ENCODE data around the gene BPHL. TPM values are rescaled to one million over a fixed set of nuclear protein-coding genes. Genes with fewer than 3 reads are reported as not detected.
A peak's percentile ranks its signal among the peaks of the same experiment; 100 is the strongest.
"Not testable (repeated sequence)": the region's sequence is repeated elsewhere in the genome, so short reads cannot be mapped to it uniquely, and the experiment has no call there.

The BPHL gene
- polyA plus RNA-seq, 4 donors, result 20.4 to 171 (median 94.2) TPM

- FAIRE-seq, result no peak
- Histone ChIP-seq H3K27me3 (ENCODE audit: control insufficient read depth in 3 of 3, insufficient read depth in 3 of 3, low read length in 3 of 3) (no peaks in the 10 kb centered on the region), H3K9me3 (ENCODE audit: control insufficient read depth in 2 of 2, insufficient read depth in 1 of 2, low read depth in 1 of 2, low read length in 1 of 2) (peaks cover 0 to 3% of the 10 kb centered on the region in 2 donors), H3K36me3 (ENCODE audit: control insufficient read depth in 3 of 3, insufficient read depth in 2 of 3, low read depth in 1 of 3, low read length in 3 of 3) (no peaks in the 10 kb centered on the region), H3K27ac (ENCODE audit: low read depth in 1 of 3, low read length in 2 of 3) (no peak overlapping the region), H3K4me1 (ENCODE audit: control insufficient read depth in 3 of 3, insufficient read depth in 2 of 3, low read depth in 1 of 3, low read length in 2 of 3) (no peaks in the 10 kb centered on the region), H3K4me3 (ENCODE audit: low read depth in 1 of 3, low read length in 3 of 3) (no peak overlapping the region)
- 73 to 81% (median 76%) methylated on average over 4 of the region's 4 CpGs for WGBS, 3 donors
- DNase-seq, result no peak
Observed at GRCh38 chr6:3183066-3183465, 64.6 kb downstream of the BPHL start.

DNA sequence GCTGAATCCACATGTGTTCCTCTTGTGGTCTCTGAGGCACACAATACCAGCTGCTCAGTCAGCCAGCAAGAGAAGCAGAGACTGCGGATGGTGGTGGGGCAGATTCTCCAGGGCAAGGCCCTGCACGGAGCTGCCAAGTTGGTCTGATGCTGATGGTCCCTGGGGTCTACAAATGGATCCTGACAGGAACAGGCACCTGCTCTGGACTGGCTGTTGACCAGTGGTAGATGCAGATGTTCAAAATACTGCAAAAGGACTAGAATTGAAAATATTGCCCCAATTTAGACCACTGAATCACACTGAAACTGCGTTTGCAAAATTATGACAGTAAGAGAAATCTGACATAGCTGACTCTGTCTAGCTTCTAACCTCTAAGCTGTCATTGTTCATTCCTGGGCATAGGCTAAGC, 68.5 kb downstream of the BPHL start:
- Histone ChIP-seq H3K9me3 (ENCODE audit: control insufficient read depth in 2 of 2, insufficient read depth in 1 of 2, low read depth in 1 of 2, low read length in 1 of 2) (peaks cover 0 to 8% of the 10 kb centered on the region in 2 donors), H3K27me3 (ENCODE audit: control insufficient read depth in 3 of 3, insufficient read depth in 3 of 3, low read length in 3 of 3) (no peaks in the 10 kb centered on the region), H3K4me3 (ENCODE audit: low read depth in 1 of 3, low read length in 3 of 3) (no peak overlapping the region), H3K36me3 (ENCODE audit: control insufficient read depth in 3 of 3, insufficient read depth in 2 of 3, low read depth in 1 of 3, low read length in 3 of 3) (no peaks in the 10 kb centered on the region), H3K4me1 (ENCODE audit: control insufficient read depth in 3 of 3, insufficient read depth in 2 of 3, low read depth in 1 of 3, low read length in 2 of 3) (no peaks in the 10 kb centered on the region), H3K27ac (ENCODE audit: low read depth in 1 of 3, low read length in 2 of 3) (no peak overlapping the region)
- 88 to 94% (median 94%) methylated on average over 3 of the region's 3 CpGs for WGBS, 3 donors
- DNase-seq (no peak), FAIRE-seq (no peak)

DNA sequence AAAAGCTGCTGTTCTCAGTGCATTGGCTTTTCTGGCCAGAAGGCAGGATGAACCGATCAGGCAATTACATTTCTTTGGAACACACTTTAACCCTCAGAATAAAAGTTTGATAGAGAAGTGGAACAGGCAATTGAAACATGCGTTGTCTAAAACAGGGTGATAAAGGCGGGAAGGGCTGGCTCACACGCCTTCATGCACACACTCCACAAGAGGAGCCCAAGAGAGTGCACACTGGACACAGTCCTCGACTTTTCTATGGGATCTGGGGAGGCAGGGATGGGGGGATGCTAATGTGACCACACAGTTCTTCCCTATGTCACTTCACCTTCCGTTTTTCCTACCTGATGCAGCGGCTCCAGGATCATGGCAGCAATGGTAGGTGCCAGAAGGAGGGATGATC, 69.8 kb downstream of the BPHL start:
- no peak for DNase-seq

GRCh38 chr6:3189192-3189591, 70.7 kb downstream of the BPHL start:
- WGBS, 3 donors, result 84 to 93% (median 90%) methylated on average over 10 of the region's 10 CpGs
- not testable (repeated sequence) for FAIRE-seq; H3K27ac ChIP-seq (ENCODE audit: low read depth in 1 of 3, low read length in 2 of 3)

More for the DNA sequence above, 69.8 kb downstream of the BPHL start:
- Histone ChIP-seq H3K36me3 (ENCODE audit: control insufficient read depth in 3 of 3, insufficient read depth in 2 of 3, low read depth in 1 of 3, low read length in 3 of 3) (no peaks in the 10 kb centered on the region), H3K9me3 (ENCODE audit: control insufficient read depth in 2 of 2, insufficient read depth in 1 of 2, low read depth in 1 of 2, low read length in 1 of 2) (peaks cover 0 to 6% of the 10 kb centered on the region in 2 donors), H3K27ac (ENCODE audit: low read depth in 1 of 3, low read length in 2 of 3) (no peak overlapping the region), H3K4me3 (ENCODE audit: low read depth in 1 of 3, low read length in 3 of 3) (no peak overlapping the region), H3K4me1 (ENCODE audit: control insufficient read depth in 3 of 3, insufficient read depth in 2 of 3, low read depth in 1 of 3, low read length in 2 of 3) (no peaks in the 10 kb centered on the region), H3K27me3 (ENCODE audit: control insufficient read depth in 3 of 3, insufficient read depth in 3 of 3, low read length in 3 of 3) (no peaks in the 10 kb centered on the region)
- WGBS, 3 donors, result 73 to 81% (median 79%) methylated on average over 7 of the region's 7 CpGs
- FAIRE-seq, result no peak

GRCh38 chr6:3190056-3190455, 71.5 kb downstream of the BPHL start:
- no peaks in the 10 kb centered on the region for H3K4me1 ChIP-seq (ENCODE audit: control insufficient read depth in 3 of 3, insufficient read depth in 2 of 3, low read depth in 1 of 3, low read length in 2 of 3)
- H3K27ac ChIP-seq (ENCODE audit: low read depth in 1 of 3, low read length in 2 of 3), result no peak overlapping the region
- no peak overlapping the region for H3K4me3 ChIP-seq (ENCODE audit: low read depth in 1 of 3, low read length in 3 of 3)
- H3K9me3 ChIP-seq (ENCODE audit: control insufficient read depth in 2 of 2, insufficient read depth in 1 of 2, low read depth in 1 of 2, low read length in 1 of 2), result peaks cover 0 to 5% of the 10 kb centered on the region in 2 donors
- DNase-seq, result no peak
- 54 to 69% (median 64%) methylated on average over 4 of the region's 4 CpGs for WGBS, 3 donors
- no peak for FAIRE-seq
- no peaks in the 10 kb centered on the region for H3K27me3 ChIP-seq (ENCODE audit: control insufficient read depth in 3 of 3, insufficient read depth in 3 of 3, low read length in 3 of 3)
- no peaks in the 10 kb centered on the region for H3K36me3 ChIP-seq (ENCODE audit: control insufficient read depth in 3 of 3, insufficient read depth in 2 of 3, low read depth in 1 of 3, low read length in 3 of 3)

More at GRCh38 chr6:3189192-3189591, 70.7 kb downstream of the BPHL start:
- H3K9me3 ChIP-seq (ENCODE audit: control insufficient read depth in 2 of 2, insufficient read depth in 1 of 2, low read depth in 1 of 2, low read length in 1 of 2); H3K27me3 ChIP-seq (ENCODE audit: control insufficient read depth in 3 of 3, insufficient read depth in 3 of 3, low read length in 3 of 3); H3K36me3 ChIP-seq (ENCODE audit: control insufficient read depth in 3 of 3, insufficient read depth in 2 of 3, low read depth in 1 of 3, low read length in 3 of 3); H3K4me3 ChIP-seq (ENCODE audit: low read depth in 1 of 3, low read length in 3 of 3); H3K4me1 ChIP-seq (ENCODE audit: control insufficient read depth in 3 of 3, insufficient read depth in 2 of 3, low read depth in 1 of 3, low read length in 2 of 3); DNase-seq: not testable (repeated sequence)

- H3K4me1 ChIP-seq (ENCODE audit: control insufficient read depth in 3 of 3, insufficient read depth in 2 of 3, low read depth in 1 of 3, low read length in 2 of 3), result no peaks in the 10 kb centered on the region
- WGBS, 3 donors, result 89 to 92% (median 91%) methylated on average over 5 of the region's 5 CpGs
- H3K36me3 ChIP-seq (ENCODE audit: control insufficient read depth in 3 of 3, insufficient read depth in 2 of 3, low read depth in 1 of 3, low read length in 3 of 3), result no peaks in the 10 kb centered on the region
- no peak for FAIRE-seq
- no peak for DNase-seq
- no peak overlapping the region for H3K27ac ChIP-seq (ENCODE audit: low read depth in 1 of 3, low read length in 2 of 3)
- peaks cover 0 to 5% of the 10 kb centered on the region in 2 donors for H3K9me3 ChIP-seq (ENCODE audit: control insufficient read depth in 2 of 2, insufficient read depth in 1 of 2, low read depth in 1 of 2, low read length in 1 of 2)
- H3K27me3 ChIP-seq (ENCODE audit: control insufficient read depth in 3 of 3, insufficient read depth in 3 of 3, low read length in 3 of 3), result no peaks in the 10 kb centered on the region
- H3K4me3 ChIP-seq (ENCODE audit: low read depth in 1 of 3, low read length in 3 of 3), result no peak overlapping the region
Observed at GRCh38 chr6:3190779-3191178, 72.3 kb downstream of the BPHL start.

- Histone ChIP-seq H3K27me3 (ENCODE audit: control insufficient read depth in 3 of 3, insufficient read depth in 3 of 3, low read length in 3 of 3) (peaks cover 0 to 4% (median 0%) of the 10 kb centered on the region in 3 donors), H3K27ac (ENCODE audit: low read depth in 1 of 3, low read length in 2 of 3) (no peak overlapping the region), H3K36me3 (ENCODE audit: control insufficient read depth in 3 of 3, insufficient read depth in 2 of 3, low read depth in 1 of 3, low read length in 3 of 3) (no peaks in the 10 kb centered on the region), H3K9me3 (ENCODE audit: control insufficient read depth in 2 of 2, insufficient read depth in 1 of 2, low read depth in 1 of 2, low read length in 1 of 2) (peaks cover 0 to 5% of the 10 kb centered on the region in 2 donors), H3K4me3 (ENCODE audit: low read depth in 1 of 3, low read length in 3 of 3) (no peak overlapping the region), H3K4me1 (ENCODE audit: control insufficient read depth in 3 of 3, insufficient read depth in 2 of 3, low read depth in 1 of 3, low read length in 2 of 3) (no peaks in the 10 kb centered on the region)
- no peak for DNase-seq
- 87 to 89% (median 88%) methylated on average over 23 of the region's 23 CpGs for WGBS, 3 donors
- no peak for FAIRE-seq
Observed at GRCh38 chr6:3193102-3193849, 74.8 kb downstream of the BPHL start.

DNA sequence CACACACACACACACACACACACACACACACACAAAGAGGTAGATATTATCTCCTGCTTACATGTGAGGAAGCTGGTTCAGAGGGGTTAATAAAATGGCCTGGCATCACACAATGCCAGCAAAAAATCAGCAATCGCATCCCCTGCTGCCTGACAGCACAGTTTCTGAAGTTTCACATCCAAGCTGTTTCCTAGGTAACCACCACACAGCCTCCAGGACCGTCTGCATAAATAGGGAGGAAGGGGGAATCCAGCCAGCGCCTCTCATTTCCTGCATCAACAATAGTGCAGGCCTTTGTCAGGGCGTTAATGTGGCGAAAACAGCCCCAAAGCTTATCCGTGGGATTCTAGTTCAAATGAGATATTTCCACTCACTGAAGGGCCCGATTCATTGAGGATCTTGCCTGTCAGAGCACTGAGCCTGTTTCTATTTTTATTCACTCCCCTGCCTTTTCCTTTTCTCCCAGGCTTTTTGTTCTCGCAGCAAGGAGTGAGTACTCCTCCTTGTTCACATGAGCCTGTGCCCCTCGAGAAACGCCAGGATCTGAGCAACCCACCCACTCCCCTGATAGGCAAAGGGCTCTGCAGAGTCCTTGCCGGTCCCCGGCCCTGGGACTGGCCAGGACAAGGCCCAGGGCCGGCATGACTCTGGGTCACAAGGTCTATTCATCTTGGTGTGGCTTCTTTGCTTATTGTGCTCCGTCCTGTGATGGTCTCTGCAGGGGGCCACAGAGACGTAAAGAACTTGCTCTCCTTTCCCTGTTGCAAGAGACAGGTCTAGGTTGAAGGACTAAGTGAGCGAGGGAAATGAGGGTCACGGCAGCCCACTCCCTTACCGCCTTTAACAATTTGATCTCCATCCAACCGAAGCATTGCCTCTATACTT, 76.3 kb downstream of the BPHL start:
- 57 to 80% (median 77%) methylated on average over 19 of the region's 19 CpGs for WGBS, 3 donors
- no peak overlapping the region for H3K4me3 ChIP-seq (ENCODE audit: low read depth in 1 of 3, low read length in 3 of 3)
- no peak for FAIRE-seq
- H3K36me3 ChIP-seq (ENCODE audit: control insufficient read depth in 3 of 3, insufficient read depth in 2 of 3, low read depth in 1 of 3, low read length in 3 of 3), result no peaks in the 10 kb centered on the region
- H3K27me3 ChIP-seq (ENCODE audit: control insufficient read depth in 3 of 3, insufficient read depth in 3 of 3, low read length in 3 of 3), result peaks cover 0 to 4% (median 0%) of the 10 kb centered on the region in 3 donors
- peaks cover 0 to 7% of the 10 kb centered on the region in 2 donors for H3K9me3 ChIP-seq (ENCODE audit: control insufficient read depth in 2 of 2, insufficient read depth in 1 of 2, low read depth in 1 of 2, low read length in 1 of 2)
- H3K4me1 ChIP-seq (ENCODE audit: control insufficient read depth in 3 of 3, insufficient read depth in 2 of 3, low read depth in 1 of 3, low read length in 2 of 3), result no peaks in the 10 kb centered on the region
- no peak for DNase-seq
- H3K27ac ChIP-seq (ENCODE audit: low read depth in 1 of 3, low read length in 2 of 3), result peak overlapping the region in 2 of 3 donors; percentile 42 to 53

All from small intestine (tissue), 7 donors.